Endothelial cell of umbilical vein (primary cell): ENCODE data around the gene GNPTAB. TPM values are rescaled to one million over a fixed set of nuclear protein-coding genes. Genes with fewer than 3 reads are reported as not detected.

Experiments
- BruUV-seq: library from RNA; stranded (reverse); fragments of 400-500 nt; replicated peaks from 2 replicates; lab custom pipeline; 2021; lab: Mats Ljungman, UMichigan
- CTCF ChIA-PET: fragments of 300-600, 350-600 bp; sonication (Branson Sonifier 250); formaldehyde crosslinking; loops from one replicate; lab custom pipeline; 2021; ENCODE audit warnings: antibody characterized with exemption, inconsistent platforms; lab: Charles Lee
- POLR2A ChIA-PET: fragments of 300-600, 350-600 bp; sonication (Branson Sonifier 250); formaldehyde crosslinking; loops from one replicate; lab custom pipeline; 2021; ENCODE audit warnings: antibody characterized with exemption, inconsistent platforms; lab: Charles Lee
- DNase-seq: peaks from one replicate; pipeline ENCODE4 v3.0.0-alpha.2; 2011; ENCODE audit warnings: low read depth, low spot score
- FAIRE-seq: peaks from 2 replicates; lab custom pipeline; 2011; peaks lifted over from hg19 to GRCh38; lab: Jason Lieb, UNC
- H2AFZ ChIP-seq: 2 replicates; pipeline ENCODE4 v1.6.0; 2012; ENCODE audit warnings: low read depth, low read length, control low read depth, inconsistent platforms
- H3K27ac ChIP-seq: 2 replicates; pipeline ENCODE4 v1.5.1; 2011; ENCODE audit warnings: low read depth, mild to moderate bottlenecking, control low read depth, low read length, moderate library complexity; ENCODE audit not compliant: insufficient read depth
- H3K27me3 ChIP-seq, 2 experiments: 2 replicates each; pipeline versions ENCODE4 v1.6.0 to v1.6.1; 2011; ENCODE audit warnings: low read length in 2 of 2, mixed read lengths in 1 of 2; ENCODE audit not compliant: control insufficient read depth in 2 of 2, insufficient read depth in 2 of 2
- H3K36me3 ChIP-seq, 2 experiments: 2 replicates in 1 of 2; 3 replicates in 1 of 2; pipeline ENCODE4 v1.5.1; 2011; ENCODE audit warnings: low read length in 2 of 2, mild to moderate bottlenecking in 1 of 2, moderate library complexity in 1 of 2; ENCODE audit not compliant: control insufficient read depth in 2 of 2, insufficient read depth in 2 of 2; ENCODE audit errors: extremely low read depth in 1 of 2
- H3K4me1 ChIP-seq: 3 replicates; pipeline ENCODE4 v1.5.1; 2011; ENCODE audit warnings: mild to moderate bottlenecking, low read length; ENCODE audit not compliant: control insufficient read depth, insufficient read depth; ENCODE audit errors: extremely low read depth
- H3K4me2 ChIP-seq: 2 replicates; pipeline ENCODE4 v1.6.1; 2011; ENCODE audit warnings: low read length, control low read depth, mixed read lengths; ENCODE audit not compliant: insufficient read depth
- H3K4me3 ChIP-seq, 3 experiments: fragments of 200-600 bp in 1 of 3; sonication (generic), shearing (Covaris generic) in 1 of 3; replicated peaks in 1 of 3; 2 replicates each; pipeline ENCODE4 v1.5.1; 2011 to 2016; ENCODE audit warnings: control low read depth in 3 of 3, low read length in 3 of 3, mild to moderate bottlenecking in 2 of 3, inconsistent platforms in 1 of 3, low read depth in 1 of 3, moderate library complexity in 1 of 3; ENCODE audit not compliant: insufficient read depth in 1 of 3
- H3K79me2 ChIP-seq: 2 replicates; pipeline ENCODE4 v1.6.0; 2012; ENCODE audit warnings: low read length, inconsistent platforms; ENCODE audit not compliant: control insufficient read depth, insufficient read depth
- H3K9ac ChIP-seq: replicated peaks from 2 replicates; pipeline ENCODE3; 2011; ENCODE audit warnings: low read length, control low read depth; ENCODE audit not compliant: insufficient read depth; ENCODE audit errors: extremely low read depth
- H3K9me1 ChIP-seq: replicated peaks from 3 replicates; pipeline ENCODE4 v1.6.0; 2011; ENCODE audit warnings: mild to moderate bottlenecking, low read length; ENCODE audit not compliant: control insufficient read depth, insufficient read depth; ENCODE audit errors: extremely low read depth
- H3K9me3 ChIP-seq: replicated peaks from 2 replicates; pipeline ENCODE4 v1.5.1; 2012; ENCODE audit warnings: low read length, inconsistent platforms; ENCODE audit not compliant: control insufficient read depth, insufficient read depth
- H4K20me1 ChIP-seq: replicated peaks from 2 replicates; pipeline ENCODE3; 2011; ENCODE audit warnings: mild to moderate bottlenecking, low read length; ENCODE audit not compliant: control insufficient read depth, insufficient read depth; ENCODE audit errors: extremely low read depth
- POLR2AphosphoS5 ChIP-seq: IDR thresholded peaks from 2 replicates; pipeline ENCODE4 v1.6.1; 2012; ENCODE audit warnings: low read depth, mild to moderate bottlenecking, control low read depth, low read length, moderate library complexity; ENCODE audit not compliant: insufficient read depth
- dilution Hi-C: fragments of 300-500 bp; cut with MboI; formaldehyde crosslinking; loops from one replicate; pipeline ENCODE4 v1.15.0; 2019; ENCODE audit warnings: low sequenced_read_pairs; ENCODE audit not compliant: extremely low pct_ligation_motif_present
- intact Hi-C: fragments of 100-400 bp; cut with micrococcal nuclease; formaldehyde crosslinking; loops from one replicate; pipeline ENCODE4 v1.10.0; 2022
- polyA plus RNA-seq, 4 experiments: library from polyadenylated mRNA; depleted of rRNA in 3 of 4; stranded (reverse) in 3 of 4; unstranded in 1 of 4; fragments of >200 nt; gene quantifications; 2 replicates each; pipeline versions ENCODE4 v1.2.1 to v1.2.3, GENCODE V29; 2011 to 2012; ENCODE audit warnings: missing spikeins in 1 of 4
- total RNA-seq: library from RNA; stranded (reverse); gene quantifications from 2 replicates; pipeline ENCODE4 v1.2.3, GENCODE V29; 2021
- TF ChIP-seq, protein P1 (sequence below), 2 donors: IDR thresholded peaks; 1 replicate in 1 of 2; 2 replicates in 1 of 2; pipeline ENCODE4 v1.5.1; 2011; ENCODE audit warnings: low read length in 2 of 2, mild to moderate bottlenecking in 2 of 2, moderate library complexity in 2 of 2, control low read depth in 1 of 2, inconsistent platforms in 1 of 2, low read depth in 1 of 2; ENCODE audit not compliant: insufficient read depth in 1 of 2; ENCODE audit errors: extremely low read depth in 1 of 2
- TF ChIP-seq, protein P2 (sequence below): IDR thresholded peaks from 2 replicates; pipeline ENCODE4 v1.6.1; 2011; ENCODE audit not compliant: insufficient read depth, insufficient read length

The GNPTAB gene
- total and polyA plus RNA-seq, 2 donors (not counting 3 experiments of a cell fraction or from before 2014, with no cell fraction given), result 15.6 to 39.5 TPM

DNA sequence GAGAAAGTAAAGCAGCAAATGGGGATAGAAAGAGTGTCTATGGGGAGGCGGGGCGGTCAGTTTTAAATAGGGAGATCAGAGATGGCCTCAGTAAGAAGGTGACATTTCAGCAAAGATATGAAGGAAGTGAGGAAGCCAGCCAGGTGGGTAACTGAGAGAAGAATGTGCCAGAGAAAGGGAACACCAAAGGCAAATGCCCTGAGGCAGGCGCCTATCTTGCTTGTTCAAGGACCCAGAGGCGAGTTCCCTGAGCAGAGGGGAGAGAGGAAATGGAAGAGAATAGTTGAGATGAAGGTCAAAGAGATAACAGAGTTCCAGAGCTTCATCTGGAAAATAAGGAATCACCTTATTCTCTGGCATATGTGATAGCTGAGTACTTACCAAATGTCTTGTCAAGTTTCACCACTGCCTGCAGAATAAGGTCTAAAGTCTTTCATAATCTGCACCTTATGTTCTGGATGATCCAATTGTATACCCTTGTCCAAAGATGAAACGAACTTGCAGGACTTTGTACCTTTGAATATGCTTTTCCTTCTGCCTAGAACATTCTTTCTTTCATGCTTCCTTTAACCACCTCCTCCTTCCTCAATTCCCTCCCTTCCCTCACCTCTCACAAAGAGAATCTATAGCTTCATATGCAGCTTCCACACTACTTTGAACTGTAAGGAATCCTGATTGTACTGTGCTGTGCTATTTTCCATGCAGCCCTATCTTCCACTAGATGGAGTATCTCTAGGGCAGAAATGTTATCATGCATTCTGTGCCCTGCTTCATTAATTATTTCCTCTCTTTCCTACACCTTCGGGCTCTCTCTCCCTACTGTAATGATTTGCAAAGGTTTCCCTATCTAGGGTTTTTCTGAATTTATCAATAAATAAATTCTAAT lies 38.5 kb downstream of the GNPTAB start:
- FAIRE-seq (no peak), DNase-seq (peak; percentile 18)
- Histone ChIP-seq H3K4me3 (no peak overlapping the region), H3K4me2 (no peak overlapping the region), H3K27ac (no peak overlapping the region), H3K79me2 (no peaks in the 10 kb centered on the region), H3K4me1 (no peaks in the 10 kb centered on the region), H3K9ac (no peak overlapping the region), H3K9me3 (no peaks in the 10 kb centered on the region), H3K36me3 (no peaks in the 10 kb centered on the region), H4K20me1 (no peaks in the 10 kb centered on the region), H2AFZ (no peak overlapping the region), H3K9me1 (no peaks in the 10 kb centered on the region), H3K27me3 (no peaks in the 10 kb centered on the region)
- CTCF ChIA-PET, result interaction anchor here (0.9 to 3.8 kb wide), 13 partner anchors 8 to 692 kb away, joined by 3 to 25 read pairs (median 5); partner anchors contain the start of gene GNPTAB
- dilution Hi-C loops (no loop called here), intact Hi-C loops (loop anchor here (5.0 kb wide), 1 partner anchor 40 kb away; the partner anchor contains the start of gene GNPTAB)
- BruUV-seq, result no TSS peak
- POLR2A ChIA-PET, result no interaction called here
- TF ChIP-seq, protein P1, sequence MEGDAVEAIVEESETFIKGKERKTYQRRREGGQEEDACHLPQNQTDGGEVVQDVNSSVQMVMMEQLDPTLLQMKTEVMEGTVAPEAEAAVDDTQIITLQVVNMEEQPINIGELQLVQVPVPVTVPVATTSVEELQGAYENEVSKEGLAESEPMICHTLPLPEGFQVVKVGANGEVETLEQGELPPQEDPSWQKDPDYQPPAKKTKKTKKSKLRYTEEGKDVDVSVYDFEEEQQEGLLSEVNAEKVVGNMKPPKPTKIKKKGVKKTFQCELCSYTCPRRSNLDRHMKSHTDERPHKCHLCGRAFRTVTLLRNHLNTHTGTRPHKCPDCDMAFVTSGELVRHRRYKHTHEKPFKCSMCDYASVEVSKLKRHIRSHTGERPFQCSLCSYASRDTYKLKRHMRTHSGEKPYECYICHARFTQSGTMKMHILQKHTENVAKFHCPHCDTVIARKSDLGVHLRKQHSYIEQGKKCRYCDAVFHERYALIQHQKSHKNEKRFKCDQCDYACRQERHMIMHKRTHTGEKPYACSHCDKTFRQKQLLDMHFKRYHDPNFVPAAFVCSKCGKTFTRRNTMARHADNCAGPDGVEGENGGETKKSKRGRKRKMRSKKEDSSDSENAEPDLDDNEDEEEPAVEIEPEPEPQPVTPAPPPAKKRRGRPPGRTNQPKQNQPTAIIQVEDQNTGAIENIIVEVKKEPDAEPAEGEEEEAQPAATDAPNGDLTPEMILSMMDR (IDR thresholded peaks at IDR 0.05; ENCODE audit: extremely low read depth in 1 of 2, insufficient read depth in 1 of 2, low read depth in 1 of 2, low read length in 2 of 2), result peak in 1 of 2 donors; percentile 33
- TF ChIP-seq, protein P2, sequence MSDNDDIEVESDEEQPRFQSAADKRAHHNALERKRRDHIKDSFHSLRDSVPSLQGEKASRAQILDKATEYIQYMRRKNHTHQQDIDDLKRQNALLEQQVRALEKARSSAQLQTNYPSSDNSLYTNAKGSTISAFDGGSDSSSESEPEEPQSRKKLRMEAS, result no peak
- TF ChIP-seq POLR2AphosphoS5, result no peak
